Activated T-helper 2 cell treated with anti-CD3 and anti-CD28 coated beads, Interferon-gamma antibody, Interleukin-2, Interleukin-4, amounts not matched to agents 10 μg/mL and 5 μg/mL and 100 μg/mL, durations not matched to agents 14 hours and 24 hours and 36 hours (primary cell): ENCODE results near the gene RBM34. TPM values are rescaled to one million over a fixed set of nuclear protein-coding genes. Genes with fewer than 3 reads are reported as not detected.
A peak's percentile ranks its signal among the peaks of the same experiment; 100 is the strongest.
"Not testable (repeated sequence)": the region's sequence is repeated elsewhere in the genome, so short reads cannot be mapped to it uniquely, and the experiment has no call there.

Experiments
- DNase-seq: peaks from one replicate; pipeline ENCODE4 v3.0.0; 2021; ENCODE audit warnings: low spot score
- H3K27ac Mint-ChIP-seq: one replicate; pipeline ENCODE4 v1.8.0; 2021; ENCODE audit warnings: mixed read lengths
- H3K27me3 Mint-ChIP-seq: one replicate; pipeline ENCODE4 v1.8.0; 2021; ENCODE audit warnings: low read depth, mixed read lengths
- H3K36me3 Mint-ChIP-seq: one replicate; pipeline ENCODE4 v1.8.0; 2021; ENCODE audit warnings: low read depth, mixed read lengths
- H3K4me1 Mint-ChIP-seq: one replicate; pipeline ENCODE4 v1.8.0; 2021; ENCODE audit warnings: low read depth, mixed read lengths
- H3K4me3 Mint-ChIP-seq: one replicate; pipeline ENCODE4 v1.8.0; 2021; ENCODE audit warnings: low read depth, mild to moderate bottlenecking, moderate library complexity, mixed read lengths
- H3K9me3 Mint-ChIP-seq: one replicate; pipeline ENCODE4 v1.8.0; 2021; ENCODE audit warnings: mixed read lengths
- intact Hi-C: fragments of 100-400 bp; cut with micrococcal nuclease; formaldehyde crosslinking; loops from one replicate; pipeline ENCODE4 v1.15.1; 2023
- total RNA-seq: library from RNA; stranded (reverse); gene quantifications from 2 replicates; pipeline ENCODE4 v1.2.3, GENCODE V29; 2022

Gene RBM34
- 122 and 125 TPM in 2 replicates for total RNA-seq

- Mint-ChIP-seq H3K27ac (peak within 1 kb of the TSS; percentile 97), H3K4me1 (peaks cover 13% of the 10 kb centered on the region), H3K4me3 (peak within 1 kb of the TSS; percentile 99), H3K9me3 (no peaks in the 10 kb centered on the region), H3K36me3 (peaks cover 26% of the 10 kb centered on the region), H3K27me3 (no peaks in the 10 kb centered on the region)
- peak; percentile 91 for DNase-seq
- intact Hi-C loops: loop anchor here (1.0 to 10.0 kb wide), 5 partner anchors 32 to 484 kb away; partner anchors contain the start of genes ARID4B, GGPS1 and GNG4
Measured at GRCh38 chr1:235160957-235161684, at the start of gene RBM34. RBM34 (minus strand) TSS chr1:235161250; CDS start chr1:235161226, 24 bp downstream.

- DNase-seq: peak; percentile 50
- Mint-ChIP-seq H3K36me3 (peaks cover 56% of the 10 kb centered on the region), H3K27ac (peak overlapping the region; percentile 92), H3K4me1 (peaks cover 30% of the 10 kb centered on the region), H3K9me3 (no peaks in the 10 kb centered on the region), H3K27me3 (no peaks in the 10 kb centered on the region), H3K4me3 (peak overlapping the region; percentile 26)
- intact Hi-C loops: loop anchor here (2.0 to 5.0 kb wide), 4 partner anchors 40 to 208 kb away; partner anchors contain the start of gene RBM34
Measured at GRCh38 chr1:235207209-235207565, 46.1 kb upstream of the RBM34 start.

GRCh38 chr1:235206533-235207208 is 45.6 kb upstream of the RBM34 start:
- Mint-ChIP-seq H3K27ac (peak overlapping the region; percentile 92), H3K27me3 (no peaks in the 10 kb centered on the region), H3K4me1 (peaks cover 28% of the 10 kb centered on the region), H3K9me3 (no peaks in the 10 kb centered on the region), H3K4me3 (peak overlapping the region; percentile 26), H3K36me3 (peaks cover 51% of the 10 kb centered on the region)
- intact Hi-C loops: loop anchor here (2.0 to 5.0 kb wide), 4 partner anchors 40 to 208 kb away; partner anchors contain the start of gene RBM34
- DNase-seq: no peak

GRCh38 chr1:235205687-235206086 is 44.6 kb upstream of the RBM34 start:
- H3K27me3 Mint-ChIP-seq: no peaks in the 10 kb centered on the region
- intact Hi-C loops: loop anchor here (2.0 to 5.0 kb wide), 4 partner anchors 41 to 209 kb away; partner anchors contain the start of gene RBM34
- no peak overlapping the region for H3K27ac Mint-ChIP-seq

GRCh38 chr1:235203428-235203827 is 42.4 kb upstream of the RBM34 start:
- no peak overlapping the region for H3K27ac Mint-ChIP-seq
- H3K4me3 Mint-ChIP-seq: no peak overlapping the region
- peaks cover 29% of the 10 kb centered on the region for H3K4me1 Mint-ChIP-seq
- intact Hi-C loops: no loop called here
- H3K9me3 Mint-ChIP-seq: no peaks in the 10 kb centered on the region
- no peak for DNase-seq
- no peaks in the 10 kb centered on the region for H3K27me3 Mint-ChIP-seq
- H3K36me3 Mint-ChIP-seq: peaks cover 39% of the 10 kb centered on the region

More at GRCh38 chr1:235205687-235206086, 44.6 kb upstream of the RBM34 start:
- Mint-ChIP-seq H3K4me1 (peaks cover 28% of the 10 kb centered on the region), H3K4me3 (no peak overlapping the region), H3K36me3 (peaks cover 45% of the 10 kb centered on the region), H3K9me3 (no peaks in the 10 kb centered on the region)
- DNase-seq: no peak

GRCh38 chr1:235202447-235202846 is 41.4 kb upstream of the RBM34 start:
- H3K4me3 Mint-ChIP-seq, intact Hi-C loops: not testable (repeated sequence)

GRCh38 chr1:235199441-235199840 is 38.4 kb upstream of the RBM34 start:
- H3K27me3 Mint-ChIP-seq: no peaks in the 10 kb centered on the region
- peaks cover 30% of the 10 kb centered on the region for H3K36me3 Mint-ChIP-seq
- DNase-seq: no peak
- H3K9me3 Mint-ChIP-seq: no peaks in the 10 kb centered on the region
- no peak overlapping the region for H3K4me3 Mint-ChIP-seq
- H3K4me1 Mint-ChIP-seq: peaks cover 3% of the 10 kb centered on the region
- no peak overlapping the region for H3K27ac Mint-ChIP-seq
- intact Hi-C loops: no loop called here

More at GRCh38 chr1:235202447-235202846, 41.4 kb upstream of the RBM34 start:
- not testable (repeated sequence) for H3K27ac Mint-ChIP-seq, H3K9me3 Mint-ChIP-seq, DNase-seq, H3K27me3 Mint-ChIP-seq
- Mint-ChIP-seq H3K36me3 (peaks cover 37% of the 10 kb centered on the region), H3K4me1 (peaks cover 25% of the 10 kb centered on the region)

GRCh38 chr1:235190431-235190830 is 29.4 kb upstream of the RBM34 start:
- intact Hi-C loops: no loop called here
- no peak overlapping the region for H3K4me3 Mint-ChIP-seq
- H3K4me1 Mint-ChIP-seq: peaks cover 4% of the 10 kb centered on the region
- no peaks in the 10 kb centered on the region for H3K27me3 Mint-ChIP-seq
- no peak overlapping the region for H3K27ac Mint-ChIP-seq
- DNase-seq: no peak
- peaks cover 57% of the 10 kb centered on the region for H3K36me3 Mint-ChIP-seq
- H3K9me3 Mint-ChIP-seq: no peaks in the 10 kb centered on the region

- Mint-ChIP-seq H3K27me3 (no peaks in the 10 kb centered on the region), H3K36me3 (peaks cover 39% of the 10 kb centered on the region), H3K4me3 (no peak overlapping the region), H3K27ac (no peak overlapping the region), H3K9me3 (no peaks in the 10 kb centered on the region), H3K4me1 (peaks cover 11% of the 10 kb centered on the region)
- no peak for DNase-seq
- intact Hi-C loops: no loop called here
Measured at GRCh38 chr1:235187316-235187715, 26.3 kb upstream of the RBM34 start.

GRCh38 chr1:235181561-235182245 is 20.7 kb upstream of the RBM34 start:
- no peaks in the 10 kb centered on the region for H3K27me3 Mint-ChIP-seq
- H3K27ac Mint-ChIP-seq: peak overlapping the region; percentile 50

GRCh38 chr1:235180916-235181460 is 19.9 kb upstream of the RBM34 start:
- intact Hi-C loops: no loop called here
- H3K4me3 Mint-ChIP-seq: no peak overlapping the region
- peaks cover 45% of the 10 kb centered on the region for H3K36me3 Mint-ChIP-seq
- H3K9me3 Mint-ChIP-seq: no peaks in the 10 kb centered on the region
- peak overlapping the region; percentile 50 for H3K27ac Mint-ChIP-seq
- no peak for DNase-seq
- H3K4me1 Mint-ChIP-seq: peaks cover 19% of the 10 kb centered on the region
- no peaks in the 10 kb centered on the region for H3K27me3 Mint-ChIP-seq

More at GRCh38 chr1:235181561-235182245, 20.7 kb upstream of the RBM34 start:
- Mint-ChIP-seq H3K4me1 (peaks cover 19% of the 10 kb centered on the region), H3K36me3 (peaks cover 42% of the 10 kb centered on the region), H3K9me3 (no peaks in the 10 kb centered on the region), H3K4me3 (no peak overlapping the region)
- no peak for DNase-seq
- intact Hi-C loops: no loop called here

- H3K36me3 Mint-ChIP-seq: peaks cover 66% of the 10 kb centered on the region
- H3K27me3 Mint-ChIP-seq: no peaks in the 10 kb centered on the region
- no peaks in the 10 kb centered on the region for H3K9me3 Mint-ChIP-seq
- H3K27ac Mint-ChIP-seq: no peak overlapping the region
- no peak for DNase-seq
- peaks cover 4% of the 10 kb centered on the region for H3K4me1 Mint-ChIP-seq
- intact Hi-C loops: no loop called here
- H3K4me3 Mint-ChIP-seq: no peak overlapping the region
Measured at GRCh38 chr1:235176486-235176885, 15.4 kb upstream of the RBM34 start.
